Naive thymus-derived CD8-positive, alpha-beta T cell (primary cell): ENCODE measurements around the gene C9orf40. TPM values are rescaled to one million over a fixed set of nuclear protein-coding genes. Genes with fewer than 3 reads are reported as not detected.

Experiments used
- ATAC-seq, 2 donors: fragments of 150-1000 bp; cut with Tn5 transposase in 1 of 2; sonication (Bioruptor Pico), chemical (Tn5 transposase) in 1 of 2; 1 replicate in 1 of 2; 2 replicates in 1 of 2; pipeline ENCODE4 v1.10.0; 2021; ENCODE audit warnings: mild to moderate bottlenecking in 2 of 2, moderate library complexity in 2 of 2
- POLR2A ChIA-PET: fragments of 350-600 bp; sonication (Branson Sonifier 250); formaldehyde crosslinking; loops from one replicate; lab custom pipeline; 2021; ENCODE audit warnings: antibody characterized with exemption; lab: Charles Lee
- DNase-seq, 10 donors: peaks; one replicate each; pipeline versions ENCODE4 v3.0.0 to v3.0.0-alpha.2; 2020 to 2022
- H3K27ac Mint-ChIP-seq, 10 donors: one replicate each; pipeline ENCODE4 v1.8.0; 2020 to 2022; ENCODE audit warnings: mild to moderate bottlenecking in 10 of 10, mixed read lengths in 10 of 10, moderate library complexity in 4 of 10, inconsistent platforms in 1 of 10
- H3K27me3 Mint-ChIP-seq, 5 donors: one replicate each; pipeline ENCODE4 v1.8.0; 2021 to 2022; ENCODE audit warnings: mixed read lengths in 5 of 5
- H3K36me3 Mint-ChIP-seq, 3 donors: one replicate each; pipeline ENCODE4 v1.8.0; 2020 to 2022; ENCODE audit warnings: mixed read lengths in 3 of 3, mild to moderate bottlenecking in 2 of 3, inconsistent platforms in 1 of 3
- H3K4me1 Mint-ChIP-seq, 4 donors: one replicate each; pipeline ENCODE4 v1.8.0; 2021 to 2022; ENCODE audit warnings: mixed read lengths in 4 of 4
- H3K4me3 Mint-ChIP-seq, 10 donors: one replicate each; pipeline ENCODE4 v1.8.0; 2020 to 2022; ENCODE audit warnings: mild to moderate bottlenecking in 10 of 10, mixed read lengths in 10 of 10, moderate library complexity in 6 of 10, inconsistent platforms in 1 of 10
- H3K9me3 Mint-ChIP-seq, 9 donors: one replicate each; pipeline ENCODE4 v1.8.0; 2020 to 2022; ENCODE audit warnings: mixed read lengths in 9 of 9, mild to moderate bottlenecking in 3 of 9, inconsistent platforms in 1 of 9, moderate library complexity in 1 of 9
- polyA plus RNA-seq, 3 donors: library from polyadenylated mRNA; unstranded; fragments of 300-500 nt; fragmentation: Illumina TruSeq; gene quantifications; one replicate each; pipeline ENCODE4 v1.2.3, GENCODE V29; 2021
- total RNA-seq, 8 experiments: library from RNA in 2 of 8; stranded (reverse) in 2 of 8; gene quantifications; one replicate each; pipeline ENCODE4 v1.2.3 and lab custom pipeline; 2021 to 2026

C9orf40 gene
- total and polyA plus RNA-seq, 5 experiments from 2014 or later: 1.3 to 5.5 (median 2.6) TPM

- H3K27me3 Mint-ChIP-seq: no peaks in the 10 kb centered on the region
- H3K27ac Mint-ChIP-seq: no peak overlapping the region
- H3K4me1 Mint-ChIP-seq: peaks cover 0 to 6% (median 3%) of the 10 kb centered on the region in 4 donors
- H3K9me3 Mint-ChIP-seq: peaks cover 9 to 34% (median 19%) of the 10 kb centered on the region in 9 donors
- POLR2A ChIA-PET: no interaction called here
- no peak for ATAC-seq
- DNase-seq: no peak
- H3K36me3 Mint-ChIP-seq: peaks cover 29 to 39% (median 32%) of the 10 kb centered on the region in 3 donors
- H3K4me3 Mint-ChIP-seq: no peak overlapping the region
These were observed 7.8 kb upstream of the C9orf40 start for GRCh38 chr9:74960561-74960960.

- Mint-ChIP-seq H3K4me1 (peaks cover 1 to 7% (median 3%) of the 10 kb centered on the region in 4 donors), H3K27ac (peak overlapping the region in 1 of 10 donors; percentile 6), H3K27me3 (no peaks in the 10 kb centered on the region), H3K36me3 (peaks cover 24 to 31% (median 25%) of the 10 kb centered on the region in 3 donors), H3K9me3 (peaks cover 9 to 27% (median 15%) of the 10 kb centered on the region in 9 donors), H3K4me3 (no peak overlapping the region)
- POLR2A ChIA-PET: no interaction called here
- ATAC-seq (no peak), DNase-seq (no peak)
These were observed 5.9 kb upstream of the C9orf40 start for GRCh38 chr9:74958587-74958986.

- Mint-ChIP-seq H3K27me3 (no peaks in the 10 kb centered on the region), H3K27ac (peak overlapping the region; percentile 88 to 97 (median 92)), H3K4me3 (peak overlapping the region; percentile 83 to 94 (median 88)), H3K4me1 (peaks cover 17 to 24% (median 20%) of the 10 kb centered on the region in 4 donors), H3K36me3 (no peaks in the 10 kb centered on the region), H3K9me3 (no peaks in the 10 kb centered on the region)
- POLR2A ChIA-PET: interaction anchor here (0.7 to 3.4 kb wide), 7 partner anchors 10 to 1599 kb away, joined by 3 to 42 read pairs (median 6); partner anchors contain the start of genes CARNMT1, GCNT1, NMRK1 and OSTF1
- ATAC-seq (peak in 1 of 2 donors; percentile 3), DNase-seq (peak in 2 of 10 donors; percentile 8 to 27)
These were observed 581 bp upstream of the C9orf40 start for GRCh38 chr9:74953235-74953751.

GRCh38 chr9:74951725-74952151 is 974 bp downstream of the C9orf40 start:
- POLR2A ChIA-PET: interaction anchor here (1.6 to 3.4 kb wide), 3 partner anchors 8 to 136 kb away, joined by 7 to 42 read pairs (median 18); partner anchors contain the start of genes CARNMT1, NMRK1 and OSTF1
- Mint-ChIP-seq H3K27ac (peak overlapping the region; percentile 89 to 98 (median 96)), H3K9me3 (no peaks in the 10 kb centered on the region), H3K27me3 (no peaks in the 10 kb centered on the region), H3K4me1 (peaks cover 17 to 25% (median 20%) of the 10 kb centered on the region in 4 donors), H3K4me3 (peak overlapping the region; percentile 94 to 99 (median 98)), H3K36me3 (peaks cover 0 to 3% (median 0%) of the 10 kb centered on the region in 3 donors)
- ATAC-seq (peak; percentile 29 to 43), DNase-seq (peak in 8 of 10 donors; percentile 5 to 68 (median 28))

GRCh38 chr9:74951107-74951720 is 1.5 kb downstream of the C9orf40 start:
- H3K36me3 Mint-ChIP-seq: peaks cover 0 to 3% (median 0%) of the 10 kb centered on the region in 3 donors
- POLR2A ChIA-PET: interaction anchor here (0.5 to 3.4 kb wide), 3 partner anchors 76 to 137 kb away, joined by 4 to 42 read pairs (median 18); partner anchors contain the start of genes CARNMT1, NMRK1 and OSTF1
- H3K9me3 Mint-ChIP-seq: no peaks in the 10 kb centered on the region
- peak overlapping the region; percentile 94 to 99 (median 98) for H3K4me3 Mint-ChIP-seq
- no peaks in the 10 kb centered on the region for H3K27me3 Mint-ChIP-seq
- H3K4me1 Mint-ChIP-seq: peaks cover 16 to 27% (median 20%) of the 10 kb centered on the region in 4 donors
- no peak for ATAC-seq
- H3K27ac Mint-ChIP-seq: peak overlapping the region; percentile 89 to 98 (median 96)
- peak in 1 of 10 donors; percentile 4 for DNase-seq

GRCh38 chr9:74949859-74950855 is 2.6 kb downstream of the C9orf40 start:
- H3K9me3 Mint-ChIP-seq: no peaks in the 10 kb centered on the region
- ATAC-seq: no peak
- POLR2A ChIA-PET: no interaction called here
- H3K4me1 Mint-ChIP-seq: peaks cover 16 to 27% (median 20%) of the 10 kb centered on the region in 4 donors
- no peaks in the 10 kb centered on the region for H3K27me3 Mint-ChIP-seq
- peak overlapping the region in 1 of 10 donors; percentile 15 for H3K27ac Mint-ChIP-seq
- DNase-seq: no peak
- H3K4me3 Mint-ChIP-seq: peak overlapping the region in 4 of 10 donors; percentile 14 to 40 (median 20)
- H3K36me3 Mint-ChIP-seq: peaks cover 0 to 3% (median 0%) of the 10 kb centered on the region in 3 donors

- Mint-ChIP-seq H3K4me3 (peak overlapping the region in 1 of 10 donors; percentile 71), H3K4me1 (peaks cover 16 to 27% (median 20%) of the 10 kb centered on the region in 4 donors), H3K27me3 (no peaks in the 10 kb centered on the region), H3K9me3 (no peaks in the 10 kb centered on the region), H3K27ac (no peak overlapping the region), H3K36me3 (peaks cover 0 to 3% (median 0%) of the 10 kb centered on the region in 3 donors)
- no peak for DNase-seq
- POLR2A ChIA-PET: no interaction called here
- ATAC-seq: no peak
These were observed 3.8 kb downstream of the C9orf40 start for GRCh38 chr9:74948937-74949336.

- Mint-ChIP-seq H3K4me1 (peaks cover 15 to 24% (median 15%) of the 10 kb centered on the region in 4 donors), H3K27ac (no peak overlapping the region), H3K9me3 (no peaks in the 10 kb centered on the region), H3K36me3 (peaks cover 0 to 3% (median 0%) of the 10 kb centered on the region in 3 donors), H3K4me3 (no peak overlapping the region), H3K27me3 (no peaks in the 10 kb centered on the region)
- ATAC-seq: no peak
- no peak for DNase-seq
- POLR2A ChIA-PET: no interaction called here
These were observed 6.0 kb downstream of the C9orf40 start for GRCh38 chr9:74946686-74947085.

- Mint-ChIP-seq H3K9me3 (no peaks in the 10 kb centered on the region), H3K4me3 (no peak overlapping the region)
These were observed 9.9 kb downstream of the C9orf40 start for GRCh38 chr9:74942801-74943200.

GRCh38 chr9:74940600-74940999 is 12.1 kb downstream of the C9orf40 start:
- no peak for ATAC-seq
- H3K27ac Mint-ChIP-seq: no peak overlapping the region
- H3K4me3 Mint-ChIP-seq: no peak overlapping the region
- H3K9me3 Mint-ChIP-seq: no peaks in the 10 kb centered on the region
- no peaks in the 10 kb centered on the region for H3K36me3 Mint-ChIP-seq
- no peak for DNase-seq
- peaks cover 0 to 2% (median 0%) of the 10 kb centered on the region in 5 donors for H3K27me3 Mint-ChIP-seq
- POLR2A ChIA-PET: no interaction called here
- peaks cover 5 to 8% (median 7%) of the 10 kb centered on the region in 4 donors for H3K4me1 Mint-ChIP-seq

More at GRCh38 chr9:74942801-74943200, 9.9 kb downstream of the C9orf40 start:
- Mint-ChIP-seq H3K27me3 (peaks cover 0 to 2% (median 0%) of the 10 kb centered on the region in 5 donors), H3K36me3 (peaks cover 0 to under 1% (median 0%) of the 10 kb centered on the region in 3 donors), H3K4me1 (peaks cover 6 to 11% (median 8%) of the 10 kb centered on the region in 4 donors), H3K27ac (peak overlapping the region in 1 of 10 donors; percentile 63)
- POLR2A ChIA-PET: interaction anchor here (2.1 kb wide), 1 partner anchor 10 kb away, joined by 7 read pairs; the partner anchor contains the start of gene C9orf40
- peak in 1 of 10 donors; percentile 2 for DNase-seq
- ATAC-seq: peak in 1 of 2 donors; percentile 37

- no peak overlapping the region for H3K4me3 Mint-ChIP-seq
- no peak for DNase-seq
- peaks cover 0 to 17% (median 0%) of the 10 kb centered on the region in 3 donors for H3K36me3 Mint-ChIP-seq
- ATAC-seq: no peak
- no peak overlapping the region for H3K27ac Mint-ChIP-seq
- peaks cover 0 to 11% (median 4%) of the 10 kb centered on the region in 9 donors for H3K9me3 Mint-ChIP-seq
- POLR2A ChIA-PET: no interaction called here
- peaks cover 0 to 8% (median 6%) of the 10 kb centered on the region in 5 donors for H3K27me3 Mint-ChIP-seq
- H3K4me1 Mint-ChIP-seq: no peaks in the 10 kb centered on the region
These were observed 17.7 kb downstream of the C9orf40 start for GRCh38 chr9:74935008-74935407.

- Mint-ChIP-seq H3K36me3 (no peaks in the 10 kb centered on the region), H3K27me3 (peaks cover 0 to 6% (median 2%) of the 10 kb centered on the region in 5 donors), H3K9me3 (peaks cover 0 to 3% (median 0%) of the 10 kb centered on the region in 9 donors), H3K4me1 (no peaks in the 10 kb centered on the region), H3K4me3 (no peak overlapping the region), H3K27ac (no peak overlapping the region)
- ATAC-seq (no peak), DNase-seq (no peak)
- POLR2A ChIA-PET: no interaction called here
These were observed 31.0 kb downstream of the C9orf40 start for GRCh38 chr9:74921737-74922136.
